Measurements from ENCODE around the gene NOC4L. TPM values are rescaled to one million over a fixed set of nuclear protein-coding genes. Genes with fewer than 3 reads are reported as not detected.

NOC4L gene
- total RNA-seq, 2 donors from 2014 or later: 10.9 to 18.1 TPM

DNA sequence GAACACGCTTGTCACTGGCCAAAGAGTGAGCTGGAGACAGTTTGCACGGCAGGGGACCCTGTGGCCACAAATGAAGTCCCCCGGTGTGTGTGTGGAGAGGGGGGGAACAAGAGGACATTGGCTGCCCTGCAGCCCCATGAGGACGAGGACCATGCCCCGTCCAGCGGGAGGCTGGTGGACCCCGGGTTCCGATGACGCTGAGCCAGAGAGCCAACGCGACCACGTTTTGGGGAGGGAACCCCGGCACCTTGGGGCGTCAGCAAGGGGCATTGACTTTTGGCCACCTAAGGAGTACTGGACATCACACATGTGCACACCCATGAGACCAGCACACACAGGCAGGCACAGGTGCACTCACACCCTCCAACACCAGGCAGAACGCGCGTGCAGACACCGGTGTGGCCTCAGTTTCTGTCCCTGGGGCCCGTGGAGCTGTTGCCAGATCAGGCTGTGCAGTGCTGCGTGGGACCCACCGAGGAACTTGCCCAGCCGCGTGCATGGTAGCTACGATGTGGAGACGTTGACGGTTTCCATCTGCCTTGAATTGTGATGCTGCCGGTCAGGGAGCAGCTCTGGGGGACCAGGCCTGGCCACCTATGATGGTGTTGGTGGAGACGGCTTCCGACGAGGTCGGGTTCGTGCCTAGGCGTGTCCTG, 26.5 kb downstream of the NOC4L start:
- intact Hi-C loops (cut with DNase I): no loop called here
- Histone ChIP-seq H3K9me3 (no peaks in the 10 kb centered on the region), H3K27ac (no peak overlapping the region), H3K36me3 (replicated peaks in 1 of 2; ENCODE audit: insufficient read depth in 1 of 2, low read depth in 2 of 2) (no peaks in the 10 kb centered on the region), H3K4me3 (no peak overlapping the region), H3K4me1 (no peaks in the 10 kb centered on the region), H3K27me3 (peaks cover 0 to 13% of the 10 kb centered on the region in 2 donors)
- DNase-seq: no peak
- no peak for ATAC-seq
- WGBS, 2 donors: 60 to 70% methylated on average over 5 to 33 of the region's 33 CpGs
- TF ChIP-seq POLR2A (IDR thresholded peaks at IDR 0.05): no peak

- Histone ChIP-seq H3K27me3 (peaks cover 0 to 13% of the 10 kb centered on the region in 2 donors), H3K27ac (no peak overlapping the region), H3K4me1 (no peaks in the 10 kb centered on the region), H3K4me3 (no peak overlapping the region), H3K36me3 (replicated peaks in 1 of 2; ENCODE audit: insufficient read depth in 1 of 2, low read depth in 2 of 2) (no peaks in the 10 kb centered on the region), H3K9me3 (no peaks in the 10 kb centered on the region)
- intact Hi-C loops (cut with DNase I): no loop called here
- TF ChIP-seq POLR2A (IDR thresholded peaks at IDR 0.05): no peak
- TF ChIP-seq, protein P1, sequence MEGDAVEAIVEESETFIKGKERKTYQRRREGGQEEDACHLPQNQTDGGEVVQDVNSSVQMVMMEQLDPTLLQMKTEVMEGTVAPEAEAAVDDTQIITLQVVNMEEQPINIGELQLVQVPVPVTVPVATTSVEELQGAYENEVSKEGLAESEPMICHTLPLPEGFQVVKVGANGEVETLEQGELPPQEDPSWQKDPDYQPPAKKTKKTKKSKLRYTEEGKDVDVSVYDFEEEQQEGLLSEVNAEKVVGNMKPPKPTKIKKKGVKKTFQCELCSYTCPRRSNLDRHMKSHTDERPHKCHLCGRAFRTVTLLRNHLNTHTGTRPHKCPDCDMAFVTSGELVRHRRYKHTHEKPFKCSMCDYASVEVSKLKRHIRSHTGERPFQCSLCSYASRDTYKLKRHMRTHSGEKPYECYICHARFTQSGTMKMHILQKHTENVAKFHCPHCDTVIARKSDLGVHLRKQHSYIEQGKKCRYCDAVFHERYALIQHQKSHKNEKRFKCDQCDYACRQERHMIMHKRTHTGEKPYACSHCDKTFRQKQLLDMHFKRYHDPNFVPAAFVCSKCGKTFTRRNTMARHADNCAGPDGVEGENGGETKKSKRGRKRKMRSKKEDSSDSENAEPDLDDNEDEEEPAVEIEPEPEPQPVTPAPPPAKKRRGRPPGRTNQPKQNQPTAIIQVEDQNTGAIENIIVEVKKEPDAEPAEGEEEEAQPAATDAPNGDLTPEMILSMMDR (IDR thresholded peaks at IDR 0.05): no peak
- DNase-seq (no peak), ATAC-seq (no peak)
- WGBS, 2 donors: 42 to 56% methylated on average over 5 to 24 of the region's 24 CpGs
Measured at GRCh38 chr12:132171293-132171967, 27.2 kb downstream of the NOC4L start.

DNA sequence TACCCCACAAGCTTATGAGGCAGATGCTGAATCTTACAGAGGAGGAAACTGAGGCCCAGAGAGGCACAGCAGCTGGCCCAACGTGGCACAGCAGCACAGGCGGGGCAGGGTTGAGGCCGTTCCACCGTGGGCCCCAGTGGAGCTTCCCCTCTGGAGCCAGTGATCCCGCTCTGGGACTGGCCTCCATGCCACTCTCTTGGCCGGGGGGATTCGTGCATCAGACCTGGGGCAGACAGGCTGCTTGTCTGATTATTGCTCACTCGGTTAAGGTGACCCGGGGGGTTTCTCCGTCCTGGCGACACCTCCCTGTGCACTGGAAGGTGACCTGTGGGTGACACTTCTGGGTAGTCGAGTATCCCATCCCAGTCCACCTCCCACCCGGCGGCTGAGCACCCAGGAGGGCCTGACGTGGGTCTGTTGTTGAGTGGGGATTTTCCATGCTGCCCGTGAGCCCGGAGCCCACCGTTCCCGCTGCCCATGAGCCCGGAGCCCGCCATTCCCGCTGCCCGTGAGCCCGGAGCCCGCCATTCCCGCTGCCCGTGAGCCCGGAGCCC, 27.8 kb downstream of the NOC4L start:
- Histone ChIP-seq H3K9me3 (no peaks in the 10 kb centered on the region), H3K4me1 (no peaks in the 10 kb centered on the region), H3K27me3 (peaks cover 0 to 13% of the 10 kb centered on the region in 2 donors), H3K4me3 (no peak overlapping the region), H3K27ac (no peak overlapping the region), H3K36me3 (replicated peaks in 1 of 2; ENCODE audit: insufficient read depth in 1 of 2, low read depth in 2 of 2) (no peaks in the 10 kb centered on the region)
- intact Hi-C loops (cut with DNase I): no loop called here
- no peak for DNase-seq
- WGBS, 2 donors: 59 to 65% methylated on average over 16 to 25 of the region's 28 CpGs
- no peak for ATAC-seq
- TF ChIP-seq POLR2A (IDR thresholded peaks at IDR 0.05): no peak
- TF ChIP-seq, protein P1 (IDR thresholded peaks at IDR 0.05): no peak

DNA sequence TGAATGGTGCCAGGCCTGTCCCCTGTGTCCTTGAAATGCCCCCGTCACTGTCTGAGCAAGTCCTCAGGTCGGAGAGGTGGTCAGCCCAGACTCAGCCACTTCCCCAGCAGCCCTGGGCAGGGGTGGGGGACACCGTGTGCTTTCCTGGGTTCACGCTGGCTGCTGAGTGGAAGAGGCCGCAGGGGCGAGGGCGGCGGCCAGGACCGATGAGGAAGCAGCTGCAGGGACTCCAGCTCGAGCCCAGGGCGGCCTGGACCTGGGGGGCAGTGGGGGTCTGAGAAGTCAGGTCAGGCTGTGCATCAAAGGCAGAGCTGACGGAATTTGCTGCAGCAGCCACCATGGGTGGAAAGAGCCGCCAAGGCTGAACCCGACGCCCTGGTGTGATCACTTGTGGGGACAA, 28.4 kb downstream of the NOC4L start:
- H3K27me3 ChIP-seq: peaks cover 0 to 13% of the 10 kb centered on the region in 2 donors
- 43 to 66% methylated on average over 3 to 15 of the region's 15 CpGs for WGBS, 2 donors

GRCh38 chr12:132173135-132174014, 29.1 kb downstream of the NOC4L start:
- H3K4me3 ChIP-seq: no peak overlapping the region
- ATAC-seq: no peak
- DNase-seq: no peak
- no peak overlapping the region for H3K27ac ChIP-seq
- no peaks in the 10 kb centered on the region for H3K4me1 ChIP-seq
- intact Hi-C loops (cut with DNase I): no loop called here
- WGBS, 2 donors: 38 to 46% methylated on average over 19 to 31 of the region's 35 CpGs
- TF ChIP-seq, protein P1 (IDR thresholded peaks at IDR 0.05): no peak
- no peak for TF ChIP-seq POLR2A (IDR thresholded peaks at IDR 0.05)
- H3K36me3 ChIP-seq (replicated peaks in 1 of 2; ENCODE audit: insufficient read depth in 1 of 2, low read depth in 2 of 2): no peaks in the 10 kb centered on the region
- peaks cover 0 to 13% of the 10 kb centered on the region in 2 donors for H3K27me3 ChIP-seq
- no peaks in the 10 kb centered on the region for H3K9me3 ChIP-seq

More for the DNA sequence above, 28.4 kb downstream of the NOC4L start:
- no peak overlapping the region for H3K4me3 ChIP-seq
- intact Hi-C loops (cut with DNase I): no loop called here
- ATAC-seq: no peak
- no peak overlapping the region for H3K27ac ChIP-seq
- no peaks in the 10 kb centered on the region for H3K36me3 ChIP-seq (replicated peaks in 1 of 2; ENCODE audit: insufficient read depth in 1 of 2, low read depth in 2 of 2)
- no peaks in the 10 kb centered on the region for H3K4me1 ChIP-seq
- H3K9me3 ChIP-seq: no peaks in the 10 kb centered on the region
- TF ChIP-seq POLR2A (IDR thresholded peaks at IDR 0.05): no peak
- no peak for DNase-seq

Measured in body of pancreas (tissue), 4 donors.